Activated T-cell treated with anti-CD3 and anti-CD28 coated beads, Interleukin-2, amount 50 U/mL, for 1 hour (primary cell): ENCODE results near the gene KRTAP2-2.

Experiments
- DNase-seq: peaks from one replicate; pipeline ENCODE4 v3.0.0-alpha.2; 2020

Gene KRTAP2-2

GRCh38 chr17:41020336-41020735, 34.7 kb downstream of the KRTAP2-2 start:
- no peak for DNase-seq

- DNase-seq: no peak
Observed at GRCh38 chr17:41019415-41019814, 35.6 kb downstream of the KRTAP2-2 start.

- no peak for DNase-seq
Observed at GRCh38 chr17:41018541-41018940, 36.5 kb downstream of the KRTAP2-2 start.

- DNase-seq: no peak
Observed at GRCh38 chr17:41016578-41017215, 38.3 kb downstream of the KRTAP2-2 start.

GRCh38 chr17:41015454-41015853, 39.6 kb downstream of the KRTAP2-2 start:
- no peak for DNase-seq

- DNase-seq: no peak
Observed at GRCh38 chr17:41013606-41014005, 41.4 kb downstream of the KRTAP2-2 start.

GRCh38 chr17:41013181-41013580, 41.8 kb downstream of the KRTAP2-2 start:
- no peak for DNase-seq

GRCh38 chr17:41012326-41013120, 42.5 kb downstream of the KRTAP2-2 start:
- DNase-seq: no peak

- DNase-seq: no peak
Observed at GRCh38 chr17:41010441-41010840, 44.6 kb downstream of the KRTAP2-2 start.

GRCh38 chr17:41009936-41010335, 45.1 kb downstream of the KRTAP2-2 start:
- DNase-seq: no peak

- no peak for DNase-seq
Observed at GRCh38 chr17:41009301-41009760, 45.7 kb downstream of the KRTAP2-2 start.

GRCh38 chr17:41008811-41009210, 46.2 kb downstream of the KRTAP2-2 start, which contains the start of gene KRTAP3-1:
TSS of gene KRTAP3-1 (minus strand) at chr17:41009128. CDS start at chr17:41009074, 54 bp downstream.
- no peak for DNase-seq
